NT2/D1 (cell line): ENCODE data around the gene GNG3.

Experiments used
- YY1 ChIP-seq: IDR thresholded peaks from 2 replicates; pipeline ENCODE4 v1.6.1; 2011; ENCODE audit not compliant: insufficient read length, insufficient read depth
- ZNF274 ChIP-seq: IDR thresholded peaks from 2 replicates; pipeline ENCODE4 v1.6.1; 2011; ENCODE audit warnings: mild to moderate bottlenecking, low read depth, low read length

DNA sequence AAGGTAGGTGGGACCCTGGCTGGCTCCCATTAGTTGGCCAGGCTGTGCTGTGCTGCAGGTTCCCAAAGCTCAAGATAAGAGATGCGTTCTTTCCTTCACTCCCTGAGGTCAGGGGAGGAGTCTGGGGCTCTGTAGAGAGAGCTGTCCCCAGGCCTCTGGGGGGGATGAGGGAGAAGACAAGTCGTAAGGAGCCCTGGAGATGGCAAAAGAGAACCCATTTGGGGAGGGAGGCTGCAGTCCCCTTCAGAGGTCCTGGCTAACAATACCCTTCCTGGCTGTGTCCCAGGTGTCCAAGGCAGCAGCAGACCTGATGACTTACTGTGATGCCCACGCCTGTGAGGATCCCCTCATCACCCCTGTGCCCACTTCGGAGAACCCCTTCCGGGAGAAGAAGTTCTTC is 916 bp downstream of the GNG3 start:
- no peak for TF ChIP-seq YY1
- TF ChIP-seq ZNF274: no peak
